HG03439 (cell line): ENCODE data around the gene TXNIP.

Experiments used
- ATAC-seq: cut with Tn5 transposase; IDR thresholded peaks from one replicate; pipeline ENCODE4 v1.9.1; 2021; ENCODE audit warnings: mild to moderate bottlenecking, moderate library complexity; ENCODE audit not compliant: unreplicated experiment

The TXNIP gene

DNA sequence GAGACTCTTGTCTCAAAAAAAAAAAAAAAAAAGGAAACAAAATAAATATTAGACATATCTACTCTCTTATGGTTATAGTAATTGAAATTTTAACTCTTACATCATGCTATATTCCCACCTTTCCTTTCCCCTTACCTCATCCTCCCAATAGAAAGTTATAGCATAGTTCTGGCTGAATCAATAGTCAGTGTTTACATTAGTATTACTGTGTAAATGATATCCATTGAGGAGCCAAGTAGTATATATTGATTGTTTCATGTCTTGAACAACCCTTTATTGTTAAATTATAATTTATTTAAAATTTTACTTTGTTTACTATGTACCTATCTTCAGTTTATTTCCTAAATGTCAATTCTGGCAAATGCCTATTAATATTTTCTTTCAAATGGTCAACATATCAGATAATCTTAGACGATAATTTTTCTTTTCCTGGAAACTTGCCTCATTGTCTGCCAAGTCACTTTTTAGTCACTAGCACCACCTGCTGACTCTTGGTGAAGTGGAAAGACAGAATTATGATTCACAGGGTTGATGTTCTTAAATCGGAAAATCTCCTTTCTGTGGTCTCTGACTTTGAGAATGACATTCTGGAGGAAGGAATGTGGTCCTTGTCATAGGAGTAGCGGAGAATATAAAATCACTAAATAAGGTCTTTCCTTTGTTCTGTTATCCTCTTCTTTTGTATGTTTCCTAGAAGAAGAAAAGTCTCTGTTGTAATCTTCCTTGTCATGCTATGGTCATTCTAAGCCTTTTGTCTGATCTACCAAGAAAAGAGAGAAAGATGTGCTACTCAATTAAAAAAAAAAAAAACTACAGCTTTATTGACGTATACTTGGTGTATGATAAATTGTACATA, 16.6 kb upstream of the TXNIP start:
- no peak for ATAC-seq

DNA sequence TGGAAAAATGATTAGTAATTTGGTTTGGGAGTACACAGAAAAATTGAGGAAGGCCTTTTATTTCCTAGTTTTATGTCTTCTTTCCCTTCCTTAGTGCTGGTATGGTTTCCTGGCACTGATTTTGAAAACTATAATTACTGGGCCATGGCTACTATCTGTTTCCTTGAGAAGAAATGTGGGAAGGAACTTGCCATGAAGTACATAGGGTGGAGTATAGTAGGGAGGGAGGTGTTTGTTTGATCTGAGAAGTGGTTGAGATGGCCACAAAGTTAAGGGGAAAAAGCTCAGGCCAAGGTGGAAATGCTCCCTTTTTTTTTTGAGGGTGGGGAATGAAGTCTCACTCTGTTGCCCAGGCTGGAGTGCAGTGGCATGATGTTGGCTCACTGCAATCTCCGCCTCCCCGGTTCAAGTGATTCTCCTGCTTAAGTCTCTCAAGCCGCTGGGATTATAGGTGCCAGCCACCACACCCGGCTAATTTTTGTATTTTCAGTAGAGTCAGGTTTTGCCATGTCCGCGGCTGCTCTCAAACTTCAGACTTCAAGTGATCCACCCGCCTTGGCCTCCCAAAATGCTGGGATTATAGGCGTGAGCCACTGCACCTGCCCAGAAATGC, 13.9 kb upstream of the TXNIP start:
- ATAC-seq: no peak

DNA sequence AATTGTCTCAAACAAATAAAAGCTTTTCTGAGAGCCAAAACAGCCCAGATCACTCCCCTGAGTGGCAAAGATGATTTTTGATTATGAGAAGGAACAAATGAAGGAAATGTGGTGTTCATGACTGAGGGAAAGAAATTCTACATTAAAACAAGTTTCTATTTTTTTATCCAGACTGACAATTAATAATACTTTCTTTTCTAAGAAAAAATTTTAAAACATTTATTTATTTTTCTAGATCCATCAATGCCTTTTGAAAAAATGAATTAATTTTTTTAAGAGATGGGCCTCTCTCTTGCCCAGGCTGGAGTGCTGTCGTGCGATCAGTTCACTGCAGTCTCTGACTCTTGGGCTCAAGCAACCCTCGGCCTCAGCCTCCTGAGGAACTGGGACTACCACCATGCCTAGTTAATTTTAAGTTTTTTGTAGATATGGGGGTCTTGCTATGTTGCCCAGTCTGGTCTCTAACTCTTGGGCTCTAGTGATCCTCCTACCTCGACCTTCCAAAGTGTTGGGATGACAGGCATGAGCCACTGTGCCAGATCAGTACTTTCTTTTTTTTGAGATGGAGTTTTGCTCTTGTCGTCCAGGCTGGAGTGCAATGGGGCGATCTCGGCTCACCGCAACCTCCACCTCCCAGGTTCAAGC, 11.2 kb upstream of the TXNIP start:
- ATAC-seq: no peak

DNA sequence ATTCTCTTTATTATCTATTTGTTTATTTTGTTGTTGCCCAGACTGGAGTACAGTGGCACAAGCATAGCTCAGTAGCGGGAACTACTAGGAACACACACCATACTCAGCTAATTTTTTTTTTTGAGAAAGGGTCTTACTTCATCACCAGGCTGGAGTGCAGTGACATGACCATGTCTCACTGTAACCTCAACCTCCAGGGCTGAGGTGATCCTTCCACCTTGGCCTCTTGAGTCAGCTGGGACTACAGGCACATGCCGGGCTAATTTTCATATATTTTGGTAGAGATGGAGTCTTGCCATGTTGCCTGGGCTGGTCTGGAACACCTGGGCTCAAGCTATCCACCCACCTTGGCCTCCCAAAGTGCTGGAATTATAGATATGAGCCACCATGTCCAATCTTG, 5.3 kb upstream of the TXNIP start:
- no peak for ATAC-seq

DNA sequence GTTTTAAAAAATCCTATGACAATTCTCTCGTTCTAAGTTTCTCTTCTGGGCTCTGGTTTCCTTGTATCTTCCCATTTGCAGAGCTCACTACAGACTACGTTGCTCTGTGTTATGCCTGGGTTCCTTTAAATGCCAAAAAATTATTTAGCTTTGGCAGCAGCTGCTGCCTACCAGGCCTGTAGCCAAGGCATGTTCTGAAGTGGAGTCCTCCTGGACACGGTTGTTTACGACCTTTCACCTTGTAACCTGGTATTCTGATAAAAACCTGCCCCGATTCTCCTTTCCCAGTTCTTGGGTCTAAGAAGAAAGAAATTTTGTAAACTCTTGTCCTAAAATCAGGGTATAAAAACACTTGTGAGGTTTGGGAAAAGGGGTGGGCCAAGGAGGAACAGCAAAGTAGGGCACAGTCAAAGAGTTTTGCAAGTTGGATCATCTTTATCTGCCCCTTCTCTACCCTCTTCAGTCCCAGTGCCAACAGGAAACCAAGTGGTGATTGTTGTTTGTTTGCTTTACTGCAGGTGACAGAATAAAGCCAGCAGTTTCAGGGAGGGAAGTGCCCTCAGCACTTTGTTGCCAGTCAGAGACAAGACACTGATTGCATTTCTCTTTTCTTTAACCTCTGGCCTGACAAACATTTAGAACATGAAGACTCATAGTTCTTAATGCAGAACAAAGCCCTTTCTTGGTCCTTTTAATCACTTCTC, 3.1 kb upstream of the TXNIP start:
- no peak for ATAC-seq

DNA sequence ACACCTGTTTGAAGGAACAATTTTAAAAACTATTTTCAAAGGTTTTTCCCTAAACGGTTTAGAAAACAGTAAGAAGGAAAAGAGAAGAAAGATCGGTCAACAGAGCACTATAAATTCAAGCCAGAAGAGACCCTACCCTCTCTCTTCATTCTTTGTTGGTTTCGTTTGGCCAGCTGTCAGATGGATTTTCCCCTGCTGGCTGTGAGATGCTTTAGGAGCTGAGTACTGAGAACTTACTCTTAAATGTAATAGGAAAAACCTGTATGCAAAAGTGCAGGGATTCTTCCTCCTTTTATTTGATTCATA, 1.3 kb upstream of the TXNIP start:
- ATAC-seq: no peak

DNA sequence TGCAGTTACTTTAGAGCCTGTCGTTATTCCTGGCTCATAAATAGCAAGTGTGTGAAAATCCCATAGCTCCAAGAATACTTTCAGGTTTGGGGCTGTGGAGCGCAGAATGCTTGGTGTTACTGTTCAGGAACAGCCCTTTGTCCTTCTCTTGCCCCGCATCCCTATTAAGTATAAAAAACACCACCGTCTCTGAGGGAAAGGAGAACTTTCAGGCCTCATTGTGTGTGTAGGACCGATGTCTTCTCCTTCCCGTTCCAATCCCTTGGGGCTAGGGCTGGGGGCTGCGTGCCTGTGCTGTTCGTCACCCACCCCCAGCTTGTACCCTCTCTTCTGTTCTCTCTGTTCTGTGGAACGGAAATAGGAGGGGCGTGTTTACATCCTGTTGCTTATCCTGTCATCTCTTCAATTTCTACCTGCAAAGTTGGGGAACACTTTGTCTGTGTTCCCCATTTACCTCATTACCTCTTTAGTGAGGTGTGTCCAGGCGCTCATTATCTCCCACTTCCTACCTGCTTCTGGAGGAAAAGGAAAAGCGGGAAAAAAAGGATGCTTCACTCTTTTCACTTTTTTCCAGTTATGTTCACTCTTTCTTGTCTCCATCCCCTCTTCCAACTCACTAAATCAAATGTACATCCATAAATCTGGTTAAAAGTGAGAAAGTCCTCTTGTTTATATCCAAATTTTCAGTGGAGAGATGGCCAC, 788 bp upstream of the TXNIP start:
- peak; percentile 13 for ATAC-seq

DNA sequence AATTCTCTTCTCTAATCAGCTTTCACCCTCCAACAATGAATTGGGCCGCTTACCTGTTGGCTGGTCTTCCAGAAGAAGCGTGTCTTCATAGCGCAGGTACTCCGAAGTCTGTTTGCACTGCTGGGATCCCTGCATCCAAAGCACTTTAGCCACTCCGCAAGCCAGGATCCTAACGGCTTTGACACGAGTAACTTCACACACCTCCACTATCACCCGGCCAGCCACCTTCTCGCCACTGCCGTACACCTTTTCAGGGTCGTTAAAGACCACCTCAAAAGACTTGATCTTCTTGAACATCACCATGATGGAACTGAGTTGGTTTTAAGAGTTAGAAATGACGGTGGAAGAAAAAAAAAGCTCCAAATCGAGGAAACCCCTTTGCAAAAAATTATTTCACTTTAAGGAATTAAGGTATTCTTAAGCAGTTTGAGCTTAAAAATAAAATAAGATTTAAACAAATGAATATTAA, 381 bp downstream of the TXNIP start:
- no peak for ATAC-seq

DNA sequence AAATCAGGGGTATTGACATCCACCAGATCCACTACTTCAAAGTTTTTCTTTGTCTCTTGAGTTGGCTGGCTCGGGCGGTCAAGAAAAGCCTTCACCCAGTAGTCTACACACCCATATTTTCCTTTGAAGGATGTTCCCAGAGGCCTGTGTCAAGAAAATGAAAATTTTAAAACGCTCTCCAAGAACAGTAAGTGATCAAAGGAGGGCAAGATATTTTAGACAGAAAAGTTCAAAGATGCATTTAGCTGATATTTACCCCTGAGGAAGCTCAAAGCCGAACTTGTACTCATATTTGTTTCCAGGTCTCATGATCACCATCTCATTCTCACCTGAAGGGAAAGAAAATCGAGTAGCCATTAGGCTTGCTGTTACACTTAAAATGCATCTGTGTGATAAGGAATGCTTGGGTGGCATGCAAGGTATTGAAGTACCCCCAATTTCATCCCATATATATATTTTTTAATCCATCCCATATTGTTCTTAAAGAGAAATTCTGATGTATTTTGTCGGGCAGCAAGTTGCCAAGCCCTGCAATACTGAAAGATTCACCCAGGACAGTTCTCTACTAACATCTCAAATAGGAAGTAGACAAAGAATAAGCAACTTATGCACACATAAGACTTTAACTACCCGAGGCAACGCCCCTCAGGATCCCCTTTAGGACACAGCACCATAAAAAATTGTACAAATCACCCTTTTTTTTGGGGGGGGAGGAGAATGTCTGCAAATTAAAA, 1.1 kb downstream of the TXNIP start:
- no peak for ATAC-seq

DNA sequence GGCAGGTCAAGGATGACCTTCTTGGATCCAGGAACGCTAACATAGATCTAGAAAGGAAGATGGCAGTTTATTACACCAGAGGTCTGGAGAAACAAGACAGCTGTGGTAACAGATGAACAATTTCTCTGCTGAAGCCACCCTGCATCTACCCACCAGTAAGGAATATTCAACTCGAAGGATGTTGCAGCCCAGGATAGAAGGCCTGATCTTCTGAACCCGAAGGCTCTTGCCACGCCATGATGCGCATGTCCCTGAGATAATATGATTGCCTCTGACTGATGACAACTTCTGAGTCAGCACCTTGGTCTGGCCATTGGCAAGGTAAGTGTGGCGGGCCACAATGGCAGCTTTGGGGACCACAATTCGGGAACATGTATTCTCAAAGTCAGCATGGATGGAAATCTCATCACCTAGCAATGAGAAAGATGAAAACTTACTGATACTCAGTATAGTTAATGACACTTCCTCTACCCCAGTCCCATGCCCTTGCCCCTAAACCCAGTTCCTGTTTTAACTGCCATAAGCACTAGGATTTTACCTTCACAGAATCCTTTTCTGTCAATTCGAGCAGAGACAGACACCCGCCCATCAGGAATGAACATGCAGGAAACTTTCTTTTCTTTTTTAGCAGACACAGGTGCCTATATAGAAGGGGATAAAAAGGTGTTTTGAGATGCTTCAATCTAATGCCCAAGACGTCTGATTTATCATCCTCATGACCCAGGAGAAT, 1.8 kb downstream of the TXNIP start:
- no peak for ATAC-seq

DNA sequence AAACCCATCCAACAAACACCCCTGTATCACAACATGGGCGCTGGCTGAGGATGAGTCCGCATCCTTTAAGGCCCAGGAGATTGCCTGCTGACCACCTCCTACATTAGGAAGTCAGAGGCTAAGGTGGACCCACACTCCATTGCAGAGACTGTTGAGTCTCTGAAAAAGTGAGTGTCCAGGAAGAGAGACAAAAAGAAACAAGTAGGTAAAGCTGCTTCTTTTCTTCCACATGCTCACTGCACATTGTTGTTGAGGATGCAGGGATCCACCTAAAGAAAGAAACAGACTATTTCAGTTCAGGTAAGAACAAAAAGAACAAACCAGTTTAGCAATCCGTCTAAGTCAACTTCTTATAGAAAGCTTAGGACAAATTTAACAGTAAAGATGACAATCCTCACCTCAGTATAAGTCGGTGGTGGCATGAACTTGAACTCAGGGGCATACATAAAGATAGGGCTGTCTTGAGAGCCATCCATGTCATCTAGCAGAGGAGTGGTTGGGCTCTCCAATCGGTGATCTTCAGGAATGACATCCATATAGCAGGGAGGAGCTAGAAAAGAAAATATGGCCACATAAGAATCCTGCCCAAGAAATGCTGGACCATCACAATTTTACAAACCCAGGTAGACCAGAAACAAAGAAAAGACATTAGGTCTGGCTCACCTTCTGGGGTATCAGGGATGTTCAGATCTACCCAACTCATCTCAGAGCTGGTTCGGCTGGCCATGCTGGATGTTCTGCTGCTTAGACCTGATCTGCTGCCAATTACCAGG, 2.6 kb downstream of the TXNIP start:
- ATAC-seq: no peak

DNA sequence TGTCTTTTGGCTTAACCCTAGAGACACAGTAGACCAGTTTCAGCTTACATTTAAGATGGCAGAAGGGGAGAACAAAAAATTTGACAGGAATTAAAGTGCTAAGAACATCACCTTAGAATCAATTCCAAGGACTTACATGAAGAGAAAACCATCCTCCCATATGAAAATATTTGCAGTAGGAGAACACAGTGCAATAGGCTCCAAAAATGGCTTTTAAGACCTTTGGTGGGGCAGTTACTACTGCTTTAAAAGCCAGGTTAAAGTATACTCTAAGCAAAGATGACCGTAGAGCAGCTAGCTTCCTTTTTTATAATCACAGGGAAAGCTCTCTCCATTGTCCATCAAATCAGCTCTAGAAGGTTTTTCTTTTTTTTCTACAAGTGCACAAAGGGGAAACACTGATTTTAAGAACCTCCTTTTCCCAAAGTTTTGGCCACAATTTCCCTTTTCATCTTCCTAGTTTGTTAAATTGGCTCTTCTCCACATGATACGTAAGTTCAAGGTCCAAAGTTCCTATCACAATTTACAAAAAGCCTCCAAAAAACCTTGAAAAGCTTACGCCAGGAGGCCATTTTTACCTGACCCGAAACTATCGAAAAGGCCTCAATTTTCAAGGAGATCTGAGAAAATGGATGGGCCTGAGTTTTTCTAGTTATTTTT, 3.3 kb downstream of the TXNIP start:
- no peak for ATAC-seq

DNA sequence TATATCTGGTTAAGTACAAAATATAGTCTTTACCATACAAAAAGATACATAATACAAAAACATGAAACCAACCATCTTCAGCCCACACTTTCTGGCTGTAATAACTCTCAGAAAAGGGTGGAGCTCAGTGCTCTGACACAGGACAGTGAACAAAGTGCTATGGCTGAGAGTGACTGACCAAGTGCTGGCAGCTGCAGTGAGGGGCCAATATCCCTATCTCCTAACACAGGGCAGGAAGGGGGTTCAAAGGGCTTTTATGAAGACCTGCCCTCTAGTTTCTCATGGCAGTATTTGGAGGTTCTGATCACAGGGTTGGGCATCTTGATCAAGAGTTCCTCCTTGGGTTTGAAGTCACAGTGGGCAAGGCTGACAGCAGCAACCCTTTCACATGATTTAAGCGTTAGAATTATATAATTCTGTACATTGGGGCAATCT, 3.9 kb downstream of the TXNIP start:
- no peak for ATAC-seq

DNA sequence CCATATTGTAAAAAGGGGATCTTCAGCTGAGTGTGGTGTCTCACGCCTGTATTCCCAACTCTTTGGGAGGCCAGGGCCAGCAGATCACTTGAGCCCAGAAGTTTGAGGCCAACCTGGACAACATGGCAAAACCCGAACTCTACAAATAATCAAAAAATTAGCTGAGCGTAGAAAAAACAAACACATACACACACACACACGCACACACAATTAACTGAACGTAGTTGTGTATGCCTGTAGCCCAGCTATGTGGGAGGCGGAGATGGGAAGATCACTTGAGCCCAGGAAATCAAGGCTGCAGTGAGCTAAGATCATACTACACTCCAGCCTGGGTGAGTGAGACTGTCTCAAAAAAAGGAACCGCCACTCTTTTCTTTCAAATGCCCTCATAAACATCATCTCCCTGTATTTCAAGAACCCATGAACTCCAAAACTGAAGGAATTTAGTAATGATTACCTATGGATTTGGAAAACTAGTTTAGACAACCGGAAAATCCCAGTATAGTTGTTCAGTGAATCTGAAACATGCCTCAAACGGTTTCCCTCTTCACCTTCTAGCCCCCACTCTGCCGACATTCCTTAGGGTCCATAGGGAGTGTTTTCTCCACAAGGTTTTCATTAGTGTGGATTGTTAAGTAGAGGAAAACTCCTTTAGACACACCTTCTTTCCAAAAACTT, 4.5 kb downstream of the TXNIP start:
- ATAC-seq: no peak

DNA sequence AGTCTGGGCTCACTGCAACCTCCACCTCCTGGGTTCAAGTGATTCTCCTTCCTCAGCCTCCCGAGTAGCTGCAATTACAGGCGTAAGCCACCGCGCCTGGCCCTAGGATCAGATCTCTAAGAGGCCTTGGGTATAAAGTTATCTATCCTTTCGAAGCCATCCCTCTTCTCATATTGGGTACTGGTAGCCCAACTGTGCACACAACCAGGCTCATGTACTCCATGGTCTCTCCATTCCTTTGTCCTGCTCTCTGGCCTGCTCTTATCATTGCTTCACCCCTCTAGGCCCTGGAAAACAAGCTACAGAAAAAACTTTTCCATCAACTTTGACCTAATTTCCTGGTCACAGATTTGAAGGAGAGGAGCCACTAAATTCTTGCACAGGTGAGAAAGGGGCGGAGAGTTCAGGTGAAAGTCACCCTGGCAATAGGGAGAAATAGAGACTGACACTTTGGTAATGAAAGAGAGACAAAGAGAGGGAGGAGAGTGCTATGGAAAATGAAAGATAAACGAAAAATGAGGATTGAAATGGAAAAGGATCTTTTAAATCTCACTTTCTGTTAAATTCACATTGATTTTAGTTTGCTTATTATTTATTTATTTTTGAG, 6.0 kb downstream of the TXNIP start:
- no peak for ATAC-seq

DNA sequence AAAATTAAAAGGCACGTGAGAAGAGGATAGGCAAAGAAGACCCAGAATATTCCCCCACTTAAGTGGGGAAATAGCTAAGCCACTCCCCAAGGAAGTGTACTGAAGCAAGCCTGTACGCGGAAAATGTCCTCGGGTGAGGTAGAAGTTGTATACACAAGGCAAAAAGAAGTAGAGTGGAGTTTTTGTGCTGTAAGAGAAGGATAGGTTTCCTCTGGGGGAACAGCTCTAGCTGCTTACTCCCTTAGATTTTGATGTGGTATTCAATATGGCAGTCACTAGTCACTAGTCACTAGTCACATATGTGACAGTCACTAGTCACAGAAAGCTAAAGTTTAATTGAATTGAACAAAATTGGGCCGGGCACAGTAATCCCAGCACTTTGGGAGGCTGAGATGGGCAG, 7.6 kb downstream of the TXNIP start:
- no peak for ATAC-seq

DNA sequence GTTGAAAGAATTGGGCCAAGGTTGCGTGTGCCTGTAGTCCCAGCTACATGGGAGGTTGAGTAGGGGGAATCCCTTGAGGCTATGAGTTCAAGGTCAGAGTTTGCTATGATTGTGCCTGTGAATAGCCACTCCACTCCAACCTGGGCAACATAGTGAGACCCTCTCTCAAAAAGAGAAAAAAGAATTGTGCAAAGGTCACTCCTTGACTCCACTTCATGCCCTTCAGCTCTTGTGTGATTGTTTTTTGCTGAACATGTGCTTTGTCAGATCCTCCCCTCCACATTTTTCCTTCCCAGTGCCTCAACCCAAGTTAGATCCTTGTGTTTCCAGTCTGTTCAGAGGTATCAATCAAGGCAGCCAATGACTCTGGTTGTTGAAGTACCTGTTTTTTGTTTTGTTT, 8.5 kb downstream of the TXNIP start:
- ATAC-seq: no peak
